ENCODE results near the gene MCM10. TPM values are rescaled to one million over a fixed set of nuclear protein-coding genes. Genes with fewer than 3 reads are reported as not detected.
A peak's percentile ranks its signal among the peaks of the same experiment; 100 is the strongest.

MCM10 gene
- total RNA-seq, result 10 to 100 TPM; 40.2 to 45.0 TPM

DNA sequence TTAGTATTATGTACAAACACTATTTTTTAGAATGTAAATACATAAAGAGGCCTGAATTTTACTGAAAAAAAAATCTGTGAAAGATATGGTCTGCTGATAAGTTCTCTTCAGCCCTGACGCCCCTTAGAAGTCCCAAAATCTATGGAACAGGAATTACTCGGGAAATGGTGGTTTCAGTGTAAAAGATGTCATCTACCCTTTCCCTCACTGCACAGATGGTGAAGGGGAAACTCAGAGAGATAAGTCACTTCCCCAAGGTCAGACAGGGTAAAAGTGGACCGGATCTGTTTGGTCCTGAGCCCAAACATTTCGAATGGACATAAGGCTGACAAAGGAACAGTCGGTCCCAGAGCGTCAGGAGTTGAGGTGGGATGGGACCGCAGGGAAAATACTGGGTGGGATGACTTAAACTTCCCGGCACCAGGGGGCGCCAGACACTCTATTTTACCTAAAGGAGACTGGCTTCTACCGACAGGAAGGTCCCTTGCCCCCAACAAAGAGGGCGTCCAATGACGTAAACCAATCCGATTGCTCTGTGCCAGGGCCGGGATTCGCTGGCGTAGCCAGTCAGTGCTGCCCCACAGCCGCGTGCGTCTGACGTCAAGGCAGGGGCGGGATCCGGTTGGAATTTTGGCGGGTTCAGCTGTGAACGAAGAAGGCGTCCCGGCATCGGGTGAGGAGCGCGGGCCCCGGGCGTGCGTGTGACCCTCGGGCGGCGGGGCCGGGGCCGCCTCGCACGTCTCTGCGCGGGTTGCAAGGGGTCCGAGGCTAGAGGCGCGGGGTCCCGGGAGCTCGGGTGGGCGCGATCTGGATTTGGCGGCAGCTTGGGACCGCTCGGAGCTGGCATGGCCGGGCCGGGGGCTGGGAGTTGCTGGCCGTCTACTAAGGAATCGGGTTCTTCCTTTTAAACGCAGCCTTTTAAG is at the start of gene MCM10:
MCM10 (plus strand) TSS at position 625 of the 923 bp plus-strand sequence. CDS start 2,645 bp downstream, outside the sequence.
- H3K4me1 Mint-ChIP-seq, result peaks cover 33% of the 10 kb centered on the region
- DNase-seq (peak; percentile 95), ATAC-seq (ENCODE audit: low read depth) (peak; percentile 100)
- no peaks in the 10 kb centered on the region for H3K9me3 Mint-ChIP-seq
- no peaks in the 10 kb centered on the region for H3K27me3 Mint-ChIP-seq
- POLR2A ChIA-PET, result interaction anchor here (1.1 to 2.8 kb wide), 5 partner anchors 10 to 425 kb away, joined by 3 to 27 read pairs (median 6); partner anchors contain the start of genes PHYH and PRPF18
- peak within 1 kb of the TSS; percentile 92 for H3K4me3 Mint-ChIP-seq
- peaks cover 13% of the 10 kb centered on the region for H3K36me3 Mint-ChIP-seq
- H3K27ac Mint-ChIP-seq, result peak within 1 kb of the TSS; percentile 78

DNA sequence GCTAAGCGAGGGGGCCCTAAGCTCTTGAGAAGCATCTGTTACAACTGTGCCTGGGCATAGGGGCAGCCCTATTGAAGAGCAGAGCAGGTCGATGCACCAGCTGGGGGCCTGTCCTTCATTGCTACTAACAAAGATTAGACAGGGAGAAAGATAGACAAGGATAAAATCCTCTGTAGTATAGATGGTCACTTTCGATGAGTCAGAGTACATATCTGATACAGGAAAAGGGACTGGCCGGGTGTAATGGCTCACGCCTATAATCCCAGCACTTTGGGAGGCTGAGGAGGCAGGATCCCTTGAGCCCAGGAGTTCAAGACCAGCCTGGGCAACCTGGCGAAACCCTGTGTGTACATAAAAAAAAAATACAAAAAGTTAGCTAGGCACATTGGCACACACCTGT is 47.8 kb upstream of the MCM10 start:
- no peak overlapping the region for H3K27ac Mint-ChIP-seq
- DNase-seq (no peak), ATAC-seq (ENCODE audit: low read depth) (no peak)
- H3K27me3 Mint-ChIP-seq, result no peaks in the 10 kb centered on the region
- POLR2A ChIA-PET, result no interaction called here
- no peak overlapping the region for H3K4me3 Mint-ChIP-seq
- H3K4me1 Mint-ChIP-seq, result peaks cover 24% of the 10 kb centered on the region
- H3K36me3 Mint-ChIP-seq, result peaks cover 57% of the 10 kb centered on the region
- no peaks in the 10 kb centered on the region for H3K9me3 Mint-ChIP-seq

DNA sequence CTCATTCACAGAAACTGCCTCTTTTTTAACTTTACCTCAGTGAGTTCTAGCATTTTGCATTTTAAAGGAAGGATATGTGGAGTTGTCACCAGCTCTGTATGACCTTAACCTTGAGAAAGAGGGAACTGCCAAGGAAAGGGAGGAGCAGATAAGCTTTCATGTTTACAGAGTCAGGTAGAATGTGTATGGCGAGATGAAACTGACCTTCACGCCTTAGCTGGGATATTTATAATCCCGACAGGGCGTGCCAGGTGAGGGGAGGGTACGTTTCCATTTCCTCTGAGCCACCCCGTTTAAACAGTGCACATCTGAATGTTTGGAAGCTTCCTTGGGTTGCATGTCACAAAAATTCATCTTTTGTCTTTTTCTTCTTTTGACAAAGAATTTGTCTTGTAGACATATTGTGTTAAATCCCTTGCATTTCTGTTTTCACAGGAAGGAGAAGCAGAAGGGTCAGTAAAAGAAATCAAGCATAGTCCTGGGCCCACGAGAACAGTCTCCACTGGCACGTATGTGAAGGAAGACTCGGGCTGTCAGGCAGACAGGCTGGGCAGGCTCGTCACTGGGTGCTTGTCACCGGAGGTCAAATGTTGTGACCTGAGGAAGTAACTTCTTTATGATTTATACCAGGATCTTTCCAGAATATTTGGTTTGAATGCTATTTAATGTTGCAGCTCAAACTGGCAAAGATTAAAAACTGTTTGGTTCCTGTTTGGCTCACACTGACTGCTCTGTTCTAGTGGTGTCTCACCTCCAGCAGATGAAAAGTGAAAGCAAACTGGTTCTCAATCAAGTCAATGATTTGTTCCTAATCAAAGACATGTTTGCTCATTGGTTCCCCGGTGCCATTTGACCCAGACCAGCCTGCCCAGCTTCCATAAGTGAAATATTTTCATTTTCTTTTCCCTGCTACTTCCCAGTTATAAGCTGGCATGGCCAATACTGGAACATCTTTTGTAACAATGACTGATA is 45.2 kb upstream of the MCM10 start:
- POLR2A ChIA-PET, result interaction anchor here (0.6 kb wide), 1 partner anchor 469 kb away, joined by 7 read pairs; no protein-coding TSS in a partner anchor
- Mint-ChIP-seq H3K36me3 (peaks cover 56% of the 10 kb centered on the region), H3K27ac (peak overlapping the region; percentile 81), H3K9me3 (no peaks in the 10 kb centered on the region), H3K4me1 (peaks cover 21% of the 10 kb centered on the region), H3K27me3 (no peaks in the 10 kb centered on the region), H3K4me3 (peak overlapping the region; percentile 57)
- DNase-seq, result no peak
- peak; percentile 81 for ATAC-seq (ENCODE audit: low read depth)

DNA sequence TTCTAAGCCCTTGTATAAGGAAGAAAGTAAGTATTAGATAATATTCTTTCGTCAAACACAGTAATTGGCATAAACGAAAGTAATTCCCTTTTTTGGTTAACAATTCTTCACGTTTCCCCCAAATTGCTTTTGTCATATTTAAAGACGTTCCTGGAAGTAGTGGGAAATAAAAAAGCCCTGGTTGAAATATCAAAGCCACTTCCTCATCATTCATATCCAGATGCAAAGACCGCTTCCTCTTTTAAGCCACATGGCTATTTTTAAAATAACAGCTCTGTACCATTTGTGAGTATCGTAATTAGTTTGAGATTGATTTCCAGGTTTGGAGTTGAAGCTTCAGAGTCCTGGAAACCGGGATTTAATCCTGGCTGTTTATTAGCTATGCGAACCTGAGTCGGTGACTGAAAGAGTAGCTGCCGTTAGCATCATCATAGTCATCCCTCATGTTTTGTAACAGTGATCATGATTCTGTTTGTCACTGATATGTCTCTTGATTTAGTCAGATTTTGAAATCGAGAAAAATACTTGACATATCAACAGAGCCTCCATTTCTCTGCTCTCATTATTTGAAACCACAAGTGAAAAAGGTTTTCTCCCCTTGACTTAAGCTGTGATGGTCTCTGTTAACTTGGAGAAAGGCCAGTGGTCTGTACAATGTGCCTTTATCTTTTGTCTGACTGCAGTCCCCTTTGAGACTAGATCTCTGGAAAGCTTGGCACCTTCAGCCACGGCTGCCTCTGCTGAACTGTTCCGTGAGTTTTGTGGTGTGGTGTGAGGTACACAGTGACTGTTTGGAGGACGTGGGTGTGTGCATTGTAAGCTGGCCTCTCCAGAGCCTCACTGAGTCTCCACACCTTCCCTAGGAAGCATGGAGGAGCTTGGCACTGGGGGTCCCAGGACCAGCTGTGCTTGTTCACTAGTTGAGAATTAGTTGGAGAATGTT is 43.2 kb upstream of the MCM10 start:
- no peaks in the 10 kb centered on the region for H3K9me3 Mint-ChIP-seq
- no peak overlapping the region for H3K4me3 Mint-ChIP-seq
- no peaks in the 10 kb centered on the region for H3K27me3 Mint-ChIP-seq
- peak overlapping the region; percentile 31 for H3K27ac Mint-ChIP-seq
- H3K4me1 Mint-ChIP-seq, result peaks cover 21% of the 10 kb centered on the region
- peaks cover 68% of the 10 kb centered on the region for H3K36me3 Mint-ChIP-seq
- no peak for DNase-seq
- POLR2A ChIA-PET, result no interaction called here
- ATAC-seq (ENCODE audit: low read depth), result no peak

DNA sequence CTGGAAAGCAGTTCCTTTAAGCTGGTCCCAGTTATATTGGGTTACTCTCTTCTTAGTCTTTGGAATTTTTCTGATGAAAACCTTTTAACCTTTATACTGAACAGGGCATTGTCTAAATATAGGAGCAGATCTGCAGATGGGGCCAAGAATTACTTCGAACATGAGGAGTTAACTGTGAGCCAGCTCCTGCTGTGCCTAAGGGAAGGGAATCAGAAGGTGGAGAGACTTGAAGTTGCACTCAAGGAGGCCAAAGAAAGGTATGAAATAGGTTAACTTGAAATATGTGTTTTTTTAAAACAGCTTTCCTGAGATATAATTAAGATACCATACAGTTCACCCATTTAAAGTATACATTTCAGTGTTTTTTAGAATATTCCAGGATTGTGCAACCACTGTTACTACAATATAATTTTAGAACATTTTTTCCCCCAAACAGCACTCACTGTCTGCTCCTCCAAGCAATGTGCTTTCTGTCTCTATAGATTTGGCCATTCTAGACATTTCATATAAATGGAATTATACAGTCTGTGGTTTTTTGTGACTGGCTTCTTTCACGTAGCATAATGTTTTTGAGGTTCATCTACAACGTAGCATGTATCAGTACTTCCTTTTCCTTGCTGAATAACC is 42.5 kb upstream of the MCM10 start:
- DNase-seq (no peak), ATAC-seq (ENCODE audit: low read depth) (no peak)
- Mint-ChIP-seq H3K36me3 (peaks cover 75% of the 10 kb centered on the region), H3K27ac (no peak overlapping the region), H3K27me3 (no peaks in the 10 kb centered on the region), H3K4me1 (peaks cover 21% of the 10 kb centered on the region), H3K4me3 (no peak overlapping the region), H3K9me3 (no peaks in the 10 kb centered on the region)
- POLR2A ChIA-PET, result no interaction called here

DNA sequence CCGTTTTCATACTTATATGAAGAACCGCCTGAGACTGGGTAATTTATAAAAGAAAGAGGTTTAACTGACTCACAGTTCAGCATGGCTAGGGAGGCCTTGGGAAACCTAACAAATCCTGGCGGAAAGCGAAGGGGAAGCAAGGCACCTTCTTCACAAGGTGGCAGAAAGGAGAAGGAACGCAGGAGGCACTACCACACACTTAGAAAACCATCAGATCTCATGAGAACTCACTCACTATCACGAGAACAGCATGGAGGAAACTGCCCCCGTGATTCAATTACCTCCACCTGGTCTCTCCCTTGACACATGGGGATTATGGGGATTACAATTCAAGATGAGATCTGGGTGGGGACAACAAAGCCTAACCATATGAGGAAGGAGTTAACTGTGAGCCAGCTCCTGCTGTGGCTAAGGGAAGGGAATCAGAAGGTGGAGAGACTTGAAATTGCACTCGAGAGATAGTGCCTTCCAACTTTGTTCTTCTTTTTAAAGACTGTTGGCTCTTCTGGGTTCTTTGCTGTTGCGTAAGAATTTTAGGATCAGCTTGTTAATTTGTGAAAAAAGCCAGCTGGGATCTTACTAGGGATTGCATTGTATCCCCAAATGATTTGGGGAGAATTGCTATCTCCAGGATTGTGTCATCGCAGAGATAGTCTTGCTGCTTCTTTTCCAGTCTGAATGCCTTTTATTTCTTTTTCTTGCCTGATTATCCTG is 40.4 kb upstream of the MCM10 start:
- H3K27ac Mint-ChIP-seq, result no peak overlapping the region
- H3K27me3 Mint-ChIP-seq, result no peaks in the 10 kb centered on the region
- POLR2A ChIA-PET, result no interaction called here
- no peaks in the 10 kb centered on the region for H3K9me3 Mint-ChIP-seq
- no peak for DNase-seq
- H3K4me1 Mint-ChIP-seq, result peaks cover 17% of the 10 kb centered on the region
- H3K4me3 Mint-ChIP-seq, result no peak overlapping the region
- peaks cover 73% of the 10 kb centered on the region for H3K36me3 Mint-ChIP-seq
- ATAC-seq (ENCODE audit: low read depth), result no peak

DNA sequence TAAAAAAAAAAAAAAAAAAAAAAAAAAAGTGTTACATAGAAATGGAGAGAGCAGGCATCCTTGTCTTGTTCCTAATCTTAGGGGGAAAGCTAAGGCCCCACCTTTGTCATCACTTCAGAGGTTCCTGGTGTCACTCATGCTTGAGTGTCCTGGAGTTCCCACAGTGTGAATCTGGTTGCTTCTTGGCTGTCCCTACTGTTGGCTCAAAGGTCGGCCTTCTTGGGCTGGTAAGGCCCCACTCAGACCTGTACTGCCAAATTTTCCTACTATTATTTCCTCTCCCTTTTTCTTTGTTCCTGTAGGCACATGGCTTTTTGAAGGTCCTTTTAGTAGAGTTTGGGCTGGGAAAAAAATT is 39.9 kb upstream of the MCM10 start:
- Mint-ChIP-seq H3K9me3 (no peaks in the 10 kb centered on the region), H3K36me3 (peaks cover 68% of the 10 kb centered on the region), H3K27me3 (no peaks in the 10 kb centered on the region), H3K4me3 (no peak overlapping the region), H3K27ac (no peak overlapping the region), H3K4me1 (peaks cover 12% of the 10 kb centered on the region)
- DNase-seq (no peak), ATAC-seq (ENCODE audit: low read depth) (no peak)
- POLR2A ChIA-PET, result no interaction called here

DNA sequence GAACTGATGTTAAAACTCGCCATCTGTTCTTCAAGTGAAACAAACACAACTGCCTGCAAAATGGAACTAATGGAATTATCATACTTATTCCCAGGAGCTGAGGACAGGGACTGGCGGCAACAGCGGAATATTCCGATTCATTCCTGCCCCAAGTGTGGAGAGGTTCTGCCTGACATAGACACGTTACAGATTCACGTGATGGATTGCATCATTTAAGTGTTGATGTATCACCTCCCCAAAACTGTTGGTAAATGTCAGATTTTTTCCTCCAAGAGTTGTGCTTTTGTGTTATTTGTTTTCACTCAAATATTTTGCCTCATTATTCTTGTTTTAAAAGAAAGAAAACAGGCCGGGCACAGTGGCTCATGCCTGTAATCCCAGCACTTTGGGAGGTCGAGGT is 24.7 kb upstream of the MCM10 start:
- POLR2A ChIA-PET, result no interaction called here
- Mint-ChIP-seq H3K27me3 (no peaks in the 10 kb centered on the region), H3K27ac (no peak overlapping the region), H3K4me3 (no peak overlapping the region), H3K9me3 (no peaks in the 10 kb centered on the region), H3K4me1 (no peaks in the 10 kb centered on the region), H3K36me3 (peaks cover 43% of the 10 kb centered on the region)
- no peak for ATAC-seq (ENCODE audit: low read depth)
- no peak for DNase-seq

DNA sequence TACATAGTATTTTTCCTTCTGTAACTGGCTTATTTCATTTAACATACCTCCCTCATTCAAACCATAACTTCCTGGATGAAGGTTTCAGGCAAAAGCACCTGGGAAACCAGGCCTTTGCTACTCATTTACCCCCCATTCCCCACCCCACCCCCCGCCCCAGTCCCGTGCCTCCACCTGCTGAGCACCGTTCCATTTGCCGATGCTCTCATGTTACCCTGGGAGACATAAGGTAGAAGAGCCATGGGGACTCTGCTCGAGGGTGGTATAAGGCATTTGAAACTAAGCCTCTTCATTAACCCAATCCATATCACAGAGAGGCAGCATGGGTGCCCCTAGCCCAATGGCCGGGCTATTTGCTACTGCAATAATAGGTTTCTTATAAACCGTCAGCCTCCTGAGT is 22.2 kb upstream of the MCM10 start:
- Mint-ChIP-seq H3K4me3 (no peak overlapping the region), H3K36me3 (peaks cover 46% of the 10 kb centered on the region), H3K4me1 (no peaks in the 10 kb centered on the region), H3K27ac (no peak overlapping the region), H3K27me3 (no peaks in the 10 kb centered on the region), H3K9me3 (no peaks in the 10 kb centered on the region)
- no peak for DNase-seq
- POLR2A ChIA-PET, result no interaction called here
- ATAC-seq (ENCODE audit: low read depth), result no peak

DNA sequence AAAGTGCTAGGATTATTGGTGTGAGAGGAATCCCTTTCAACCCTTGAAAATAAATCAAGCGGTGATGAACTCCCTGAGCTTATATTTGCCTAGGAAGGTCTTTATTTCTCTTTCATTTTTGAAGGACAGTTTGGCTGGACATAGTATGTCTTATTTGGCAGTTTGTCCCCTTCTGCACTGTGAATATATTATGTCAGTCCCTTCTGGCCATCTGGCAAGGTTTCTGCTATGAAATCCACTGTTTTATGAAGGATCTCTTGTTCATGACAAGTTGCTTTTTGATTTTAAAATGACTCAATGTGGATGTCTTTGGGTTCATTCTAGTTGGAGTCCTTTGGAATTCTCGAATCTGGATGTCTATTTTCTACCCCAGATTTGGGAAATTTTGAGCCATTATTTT is 21.7 kb upstream of the MCM10 start:
- Mint-ChIP-seq H3K27me3 (no peaks in the 10 kb centered on the region), H3K36me3 (peaks cover 51% of the 10 kb centered on the region), H3K9me3 (peaks cover under 1% of the 10 kb centered on the region), H3K4me1 (no peaks in the 10 kb centered on the region), H3K27ac (no peak overlapping the region), H3K4me3 (no peak overlapping the region)
- DNase-seq (no peak), ATAC-seq (ENCODE audit: low read depth) (no peak)
- POLR2A ChIA-PET, result no interaction called here

DNA sequence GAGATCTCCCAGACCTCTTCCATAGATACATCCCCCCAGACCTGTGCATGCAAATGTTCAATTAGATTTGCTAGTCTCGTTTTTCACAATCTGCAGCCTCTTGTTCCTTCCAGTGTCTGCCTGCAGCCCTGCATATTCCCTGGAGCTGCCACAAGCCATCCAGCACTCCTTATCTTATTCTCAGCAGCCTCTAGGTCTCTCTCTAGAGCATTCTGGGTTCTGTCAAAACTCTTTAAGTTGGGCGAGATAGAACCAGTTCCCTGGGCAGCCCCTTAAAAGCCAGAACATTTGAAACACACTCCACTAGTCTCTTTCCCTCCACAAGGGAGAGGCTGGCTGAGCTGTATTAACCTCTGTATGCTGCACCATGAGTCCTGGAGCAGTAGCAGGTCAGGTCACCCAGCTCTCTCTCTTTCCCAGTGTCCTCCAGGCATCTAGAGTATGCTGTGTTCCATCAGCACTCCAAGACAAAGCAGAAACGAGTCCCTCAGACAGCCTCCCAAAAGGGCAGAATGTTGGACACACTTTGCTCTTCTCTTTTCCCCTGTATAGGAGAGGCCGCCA is 20.6 kb upstream of the MCM10 start:
- Mint-ChIP-seq H3K27me3 (no peaks in the 10 kb centered on the region), H3K36me3 (peaks cover 48% of the 10 kb centered on the region), H3K9me3 (peaks cover 6% of the 10 kb centered on the region), H3K4me1 (no peaks in the 10 kb centered on the region), H3K27ac (no peak overlapping the region), H3K4me3 (no peak overlapping the region)
- POLR2A ChIA-PET, result interaction anchor here (0.5 kb wide), 2 partner anchors 11 to 1522 kb away, joined by 3 read pairs; no protein-coding TSS in a partner anchor
- DNase-seq, result no peak
- no peak for ATAC-seq (ENCODE audit: low read depth)

DNA sequence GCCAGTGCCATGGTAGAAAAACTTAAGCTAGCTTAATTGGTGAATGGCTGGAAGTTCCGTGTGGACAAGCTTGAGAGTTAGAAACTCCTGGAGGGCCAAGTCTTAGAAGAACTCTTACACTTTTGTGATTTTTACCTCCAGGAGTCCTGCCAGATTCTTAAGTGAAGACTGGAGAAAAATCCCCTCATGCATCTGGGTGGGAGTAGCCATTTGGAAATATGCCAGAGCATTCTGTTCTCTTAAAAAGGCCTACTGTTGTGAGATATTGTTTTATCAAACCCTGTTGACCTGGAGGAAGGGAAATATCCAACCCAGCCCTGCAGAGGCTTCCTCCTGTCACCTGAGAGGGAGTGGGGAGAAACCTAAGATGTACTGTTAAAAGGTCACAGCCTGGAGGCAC is 17.6 kb upstream of the MCM10 start:
- Mint-ChIP-seq H3K4me3 (no peak overlapping the region), H3K36me3 (peaks cover 41% of the 10 kb centered on the region)

More for the DNA sequence above, 17.6 kb upstream of the MCM10 start:
- Mint-ChIP-seq H3K27me3 (peaks cover 3% of the 10 kb centered on the region), H3K4me1 (no peaks in the 10 kb centered on the region), H3K27ac (no peak overlapping the region), H3K9me3 (peaks cover 8% of the 10 kb centered on the region)
- DNase-seq, result no peak
- POLR2A ChIA-PET, result no interaction called here
- no peak for ATAC-seq (ENCODE audit: low read depth)
